ENCODE results near the gene SETBP1.
A peak's percentile ranks its signal among the peaks of the same experiment; 100 is the strongest.

SETBP1 gene

DNA sequence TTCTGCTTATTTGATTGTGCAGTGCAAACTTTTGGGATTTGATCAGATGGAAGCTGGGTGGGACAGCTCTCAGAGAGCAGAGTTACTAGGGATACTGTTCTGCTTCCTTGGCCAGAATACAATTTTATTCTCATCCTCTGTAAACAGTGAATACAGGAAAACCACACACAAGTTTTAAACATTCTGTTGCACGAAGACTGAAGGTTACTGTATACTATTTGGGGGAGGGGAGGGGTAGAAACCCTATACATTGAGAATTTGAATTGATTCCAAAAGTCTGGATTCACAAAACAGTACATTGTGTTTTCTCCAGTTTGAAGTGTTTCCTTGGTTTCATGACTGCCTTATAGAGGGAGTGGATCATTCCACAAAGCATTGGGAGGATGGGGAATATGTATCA, 149.9 kb downstream of the SETBP1 start:
- no peak overlapping the region for H3K18ac ChIP-seq (ENCODE audit: low read depth in 1 of 2, low read length in 2 of 2)
- H3K27me3 ChIP-seq (ENCODE audit: control insufficient read depth in 1 of 2, insufficient read depth in 1 of 2, low read length in 2 of 2), result no peaks in the 10 kb centered on the region
- H3K23ac ChIP-seq (ENCODE audit: low read length in 2 of 2), result no peak overlapping the region
- H4K91ac ChIP-seq (ENCODE audit: low read length), result no peak overlapping the region
- no peak overlapping the region for H2BK15ac ChIP-seq (ENCODE audit: low read depth, poor library complexity, severe bottlenecking)
- no peak overlapping the region for H3K9ac ChIP-seq (ENCODE audit: low read length)
- H3K4me3 ChIP-seq (ENCODE audit: insufficient read depth in 1 of 2, low read depth in 1 of 2, low read length in 2 of 2), result no peak overlapping the region
- no peak overlapping the region for H2AFZ ChIP-seq (ENCODE audit: low read depth, low read length)
- H3K14ac ChIP-seq (ENCODE audit: low read length in 2 of 2), result no peak overlapping the region
- H3K9me3 ChIP-seq (ENCODE audit: control insufficient read depth, low read length), result no peaks in the 10 kb centered on the region
- H2BK5ac ChIP-seq (ENCODE audit: low read depth, low read length, poor library complexity, severe bottlenecking), result no peak overlapping the region
- DNase-seq, result peak; percentile 34
- H2AK5ac ChIP-seq (ENCODE audit: low read length, severe bottlenecking), result no peak overlapping the region
- H3K79me1 ChIP-seq (replicated peaks; ENCODE audit: low read length, poor library complexity, severe bottlenecking), result peaks cover 26% of the 10 kb centered on the region
- no peak overlapping the region for H3K4ac ChIP-seq (ENCODE audit: low read depth in 1 of 2, low read length in 2 of 2)
- H3K36me3 ChIP-seq (ENCODE audit: control insufficient read depth in 1 of 2, insufficient read depth in 2 of 2, low read depth in 1 of 2, low read length in 2 of 2), result no peaks in the 10 kb centered on the region
- WGBS, result no CpG with 5 or more reads among the region's 1 CpG
- H3K4me2 ChIP-seq (ENCODE audit: low read length, poor library complexity, severe bottlenecking), result no peak overlapping the region
- no peak overlapping the region for H4K8ac ChIP-seq (ENCODE audit: low read length)
- H2BK12ac ChIP-seq (ENCODE audit: low read length in 2 of 2), result no peak overlapping the region
- peaks cover 4% of the 10 kb centered on the region for H3K4me1 ChIP-seq (ENCODE audit: control insufficient read depth, insufficient read depth, low read depth, low read length)
- H3K27ac ChIP-seq (ENCODE audit: low read length, poor library complexity, severe bottlenecking), result no peak overlapping the region
- H2BK120ac ChIP-seq (ENCODE audit: low read depth, low read length), result no peak overlapping the region

DNA sequence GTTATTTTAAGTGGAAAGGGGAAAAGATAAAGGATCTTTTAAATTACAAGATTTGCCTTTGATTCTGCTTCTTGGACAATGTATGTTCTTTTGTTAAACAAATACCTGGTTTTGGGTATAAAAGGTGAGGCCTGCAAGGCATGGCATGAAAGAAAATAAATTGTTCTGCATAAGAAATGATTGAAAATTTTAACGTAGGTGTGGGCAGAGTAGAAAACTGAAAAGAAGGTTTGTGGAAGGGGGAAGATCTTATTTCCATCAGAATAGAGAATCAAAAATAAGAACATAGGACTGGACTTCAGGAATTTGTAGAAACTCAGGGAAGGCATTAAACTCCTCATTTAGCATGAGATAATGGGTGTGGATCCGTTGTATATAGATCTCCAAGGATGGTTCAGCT, 153.1 kb downstream of the SETBP1 start:
- Histone ChIP-seq H3K27me3 (ENCODE audit: control insufficient read depth in 1 of 2, insufficient read depth in 1 of 2, low read length in 2 of 2) (no peaks in the 10 kb centered on the region), H2AK5ac (ENCODE audit: low read length, severe bottlenecking) (no peak overlapping the region), H3K14ac (ENCODE audit: low read length in 2 of 2) (no peak overlapping the region), H3K9me3 (ENCODE audit: control insufficient read depth, low read length) (no peaks in the 10 kb centered on the region), H2BK12ac (ENCODE audit: low read length in 2 of 2) (no peak overlapping the region), H4K8ac (ENCODE audit: low read length) (no peak overlapping the region), H3K4me1 (ENCODE audit: control insufficient read depth, insufficient read depth, low read depth, low read length) (peaks cover 6% of the 10 kb centered on the region), H3K9ac (ENCODE audit: low read length) (no peak overlapping the region), H2BK5ac (ENCODE audit: low read depth, low read length, poor library complexity, severe bottlenecking) (no peak overlapping the region), H3K36me3 (ENCODE audit: control insufficient read depth in 1 of 2, insufficient read depth in 2 of 2, low read depth in 1 of 2, low read length in 2 of 2) (no peaks in the 10 kb centered on the region), H3K4ac (ENCODE audit: low read depth in 1 of 2, low read length in 2 of 2) (no peak overlapping the region), H3K27ac (ENCODE audit: low read length, poor library complexity, severe bottlenecking) (no peak overlapping the region), H3K18ac (ENCODE audit: low read depth in 1 of 2, low read length in 2 of 2) (no peak overlapping the region), H3K79me1 (replicated peaks; ENCODE audit: low read length, poor library complexity, severe bottlenecking) (peaks cover 30% of the 10 kb centered on the region), H3K4me2 (ENCODE audit: low read length, poor library complexity, severe bottlenecking) (no peak overlapping the region), H3K4me3 (ENCODE audit: insufficient read depth in 1 of 2, low read depth in 1 of 2, low read length in 2 of 2) (no peak overlapping the region), H2BK15ac (ENCODE audit: low read depth, poor library complexity, severe bottlenecking) (no peak overlapping the region), H3K23ac (ENCODE audit: low read length in 2 of 2) (no peak overlapping the region), H2BK120ac (ENCODE audit: low read depth, low read length) (no peak overlapping the region), H2AFZ (ENCODE audit: low read depth, low read length) (no peak overlapping the region), H4K91ac (ENCODE audit: low read length) (no peak overlapping the region)
- no peak for DNase-seq
- WGBS, result 68% methylated on average over 2 of the region's 2 CpGs

DNA sequence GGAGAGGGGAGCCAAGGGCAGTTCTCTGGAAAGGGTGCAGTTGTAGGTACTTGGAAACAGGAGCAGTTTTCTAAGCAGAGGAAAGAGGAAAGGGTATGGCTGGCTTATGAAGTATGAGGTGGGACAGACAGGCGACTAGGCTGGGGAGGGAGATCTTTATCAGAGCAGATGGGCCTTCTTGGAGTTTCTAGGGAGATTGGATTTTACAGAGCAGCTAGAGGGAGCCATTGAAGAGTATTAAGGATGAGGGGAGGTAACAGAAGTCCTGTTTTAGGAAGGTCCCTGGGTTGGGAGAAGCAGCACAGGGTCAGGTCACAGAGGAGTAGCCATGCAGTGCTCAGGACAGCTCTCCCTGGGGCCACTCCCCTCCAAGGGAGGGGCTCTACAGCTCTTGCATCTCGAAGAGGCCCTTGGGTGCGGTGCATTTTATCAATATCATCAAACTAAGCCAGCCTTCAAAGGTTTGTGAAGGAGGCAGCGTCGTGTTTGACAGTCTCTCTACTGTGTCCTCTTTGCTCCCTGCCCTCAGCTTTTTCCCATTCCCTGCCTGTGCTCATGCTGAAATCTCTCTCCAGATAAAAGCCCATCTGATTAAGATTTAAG, 154.3 kb downstream of the SETBP1 start:
- WGBS, result 89% methylated on average over 5 of the region's 5 CpGs

DNA sequence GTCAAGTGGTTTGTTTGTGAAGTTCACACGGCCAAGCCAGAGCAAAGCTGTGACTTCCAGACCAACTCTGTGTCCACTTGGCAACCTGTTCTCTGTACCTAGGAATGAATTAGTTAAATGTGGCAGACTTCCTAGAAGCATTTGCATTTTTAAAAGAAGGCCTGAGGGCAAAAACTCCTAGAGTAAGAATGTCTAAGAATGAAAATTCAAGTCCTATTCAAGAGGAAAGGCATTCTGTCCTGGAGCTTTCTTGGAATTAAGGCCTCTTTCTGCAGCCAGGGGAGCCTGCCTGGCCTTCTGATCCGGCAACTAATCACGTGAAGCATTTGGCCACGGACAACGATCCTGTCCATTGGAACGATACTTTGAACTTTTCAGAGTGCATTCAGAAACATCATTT, 155.0 kb downstream of the SETBP1 start:
- Histone ChIP-seq H3K4me2 (ENCODE audit: low read length, poor library complexity, severe bottlenecking) (no peak overlapping the region), H4K91ac (ENCODE audit: low read length) (no peak overlapping the region), H3K79me1 (replicated peaks; ENCODE audit: low read length, poor library complexity, severe bottlenecking) (peaks cover 28% of the 10 kb centered on the region), H3K9ac (ENCODE audit: low read length) (no peak overlapping the region), H2BK12ac (ENCODE audit: low read length in 2 of 2) (no peak overlapping the region), H3K4me1 (ENCODE audit: control insufficient read depth, insufficient read depth, low read depth, low read length) (peaks cover 11% of the 10 kb centered on the region), H2AK5ac (ENCODE audit: low read length, severe bottlenecking) (no peak overlapping the region), H2BK15ac (ENCODE audit: low read depth, poor library complexity, severe bottlenecking) (no peak overlapping the region), H3K23ac (ENCODE audit: low read length in 2 of 2) (no peak overlapping the region), H3K9me3 (ENCODE audit: control insufficient read depth, low read length) (no peaks in the 10 kb centered on the region), H2BK5ac (ENCODE audit: low read depth, low read length, poor library complexity, severe bottlenecking) (no peak overlapping the region), H2AFZ (ENCODE audit: low read depth, low read length) (no peak overlapping the region), H3K4ac (ENCODE audit: low read depth in 1 of 2, low read length in 2 of 2) (no peak overlapping the region), H4K8ac (ENCODE audit: low read length) (no peak overlapping the region), H2BK120ac (ENCODE audit: low read depth, low read length) (no peak overlapping the region), H3K27ac (ENCODE audit: low read length, poor library complexity, severe bottlenecking) (no peak overlapping the region), H3K27me3 (ENCODE audit: control insufficient read depth in 1 of 2, insufficient read depth in 1 of 2, low read length in 2 of 2) (no peaks in the 10 kb centered on the region), H3K36me3 (ENCODE audit: control insufficient read depth in 1 of 2, insufficient read depth in 2 of 2, low read depth in 1 of 2, low read length in 2 of 2) (no peaks in the 10 kb centered on the region), H3K14ac (ENCODE audit: low read length in 2 of 2) (no peak overlapping the region), H3K4me3 (ENCODE audit: insufficient read depth in 1 of 2, low read depth in 1 of 2, low read length in 2 of 2) (no peak overlapping the region), H3K18ac (ENCODE audit: low read depth in 1 of 2, low read length in 2 of 2) (no peak overlapping the region)
- peak; percentile 37 for DNase-seq
- 59% methylated on average over 4 of the region's 6 CpGs for WGBS

More for the DNA sequence above, 154.3 kb downstream of the SETBP1 start:
- Histone ChIP-seq H3K4me2 (ENCODE audit: low read length, poor library complexity, severe bottlenecking) (no peak overlapping the region), H3K27ac (ENCODE audit: low read length, poor library complexity, severe bottlenecking) (no peak overlapping the region), H2AK5ac (ENCODE audit: low read length, severe bottlenecking) (no peak overlapping the region), H3K4me1 (ENCODE audit: control insufficient read depth, insufficient read depth, low read depth, low read length) (peaks cover 11% of the 10 kb centered on the region), H3K36me3 (ENCODE audit: control insufficient read depth in 1 of 2, insufficient read depth in 2 of 2, low read depth in 1 of 2, low read length in 2 of 2) (no peaks in the 10 kb centered on the region), H3K23ac (ENCODE audit: low read length in 2 of 2) (no peak overlapping the region), H2BK15ac (ENCODE audit: low read depth, poor library complexity, severe bottlenecking) (no peak overlapping the region), H2BK12ac (ENCODE audit: low read length in 2 of 2) (peak overlapping the region in 1 of 2 experiments; percentile 74), H4K8ac (ENCODE audit: low read length) (no peak overlapping the region), H3K4ac (ENCODE audit: low read depth in 1 of 2, low read length in 2 of 2) (peak overlapping the region in 1 of 2 experiments; percentile 11), H2AFZ (ENCODE audit: low read depth, low read length) (no peak overlapping the region), H3K9ac (ENCODE audit: low read length) (no peak overlapping the region), H3K79me1 (replicated peaks; ENCODE audit: low read length, poor library complexity, severe bottlenecking) (peaks cover 29% of the 10 kb centered on the region), H3K14ac (ENCODE audit: low read length in 2 of 2) (no peak overlapping the region), H4K91ac (ENCODE audit: low read length) (no peak overlapping the region), H3K4me3 (ENCODE audit: insufficient read depth in 1 of 2, low read depth in 1 of 2, low read length in 2 of 2) (no peak overlapping the region), H3K18ac (ENCODE audit: low read depth in 1 of 2, low read length in 2 of 2) (no peak overlapping the region), H3K27me3 (ENCODE audit: control insufficient read depth in 1 of 2, insufficient read depth in 1 of 2, low read length in 2 of 2) (no peaks in the 10 kb centered on the region), H3K9me3 (ENCODE audit: control insufficient read depth, low read length) (no peaks in the 10 kb centered on the region), H2BK5ac (ENCODE audit: low read depth, low read length, poor library complexity, severe bottlenecking) (no peak overlapping the region), H2BK120ac (ENCODE audit: low read depth, low read length) (no peak overlapping the region)
- DNase-seq, result no peak
